Ishikawa (cell line): ENCODE data around the gene UQCC3.
A peak's percentile ranks its signal among the peaks of the same experiment; 100 is the strongest.

Experiments used
- EGR1 ChIP-seq: IDR thresholded peaks from 2 replicates; pipeline ENCODE4 v1.6.1; 2012
- NFIC ChIP-seq: IDR thresholded peaks from 2 replicates; pipeline ENCODE4 v1.6.1; 2012
- TF ChIP-seq, protein P1 (sequence below): IDR thresholded peaks from 2 replicates; pipeline ENCODE4 v1.6.1; 2012; ENCODE audit warnings: low read depth, mild to moderate bottlenecking

GRCh38 chr11:62678770-62679696 is 7.6 kb downstream of the UQCC3 start, which contains the start of gene UBXN1:
- TF ChIP-seq NFIC: peak; percentile 52; the same call in 1 of the 2 replicates
- TF ChIP-seq, protein P1, sequence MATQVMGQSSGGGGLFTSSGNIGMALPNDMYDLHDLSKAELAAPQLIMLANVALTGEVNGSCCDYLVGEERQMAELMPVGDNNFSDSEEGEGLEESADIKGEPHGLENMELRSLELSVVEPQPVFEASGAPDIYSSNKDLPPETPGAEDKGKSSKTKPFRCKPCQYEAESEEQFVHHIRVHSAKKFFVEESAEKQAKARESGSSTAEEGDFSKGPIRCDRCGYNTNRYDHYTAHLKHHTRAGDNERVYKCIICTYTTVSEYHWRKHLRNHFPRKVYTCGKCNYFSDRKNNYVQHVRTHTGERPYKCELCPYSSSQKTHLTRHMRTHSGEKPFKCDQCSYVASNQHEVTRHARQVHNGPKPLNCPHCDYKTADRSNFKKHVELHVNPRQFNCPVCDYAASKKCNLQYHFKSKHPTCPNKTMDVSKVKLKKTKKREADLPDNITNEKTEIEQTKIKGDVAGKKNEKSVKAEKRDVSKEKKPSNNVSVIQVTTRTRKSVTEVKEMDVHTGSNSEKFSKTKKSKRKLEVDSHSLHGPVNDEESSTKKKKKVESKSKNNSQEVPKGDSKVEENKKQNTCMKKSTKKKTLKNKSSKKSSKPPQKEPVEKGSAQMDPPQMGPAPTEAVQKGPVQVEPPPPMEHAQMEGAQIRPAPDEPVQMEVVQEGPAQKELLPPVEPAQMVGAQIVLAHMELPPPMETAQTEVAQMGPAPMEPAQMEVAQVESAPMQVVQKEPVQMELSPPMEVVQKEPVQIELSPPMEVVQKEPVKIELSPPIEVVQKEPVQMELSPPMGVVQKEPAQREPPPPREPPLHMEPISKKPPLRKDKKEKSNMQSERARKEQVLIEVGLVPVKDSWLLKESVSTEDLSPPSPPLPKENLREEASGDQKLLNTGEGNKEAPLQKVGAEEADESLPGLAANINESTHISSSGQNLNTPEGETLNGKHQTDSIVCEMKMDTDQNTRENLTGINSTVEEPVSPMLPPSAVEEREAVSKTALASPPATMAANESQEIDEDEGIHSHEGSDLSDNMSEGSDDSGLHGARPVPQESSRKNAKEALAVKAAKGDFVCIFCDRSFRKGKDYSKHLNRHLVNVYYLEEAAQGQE: no peak
- TF ChIP-seq EGR1: peak; percentile 86
